Activated CD4-positive, alpha-beta T cell treated with anti-CD3 and anti-CD28 coated beads, Interleukin-2, amount 50 U/mL, for 1 hour (primary cell): ENCODE results near the gene S100A7.

Experiments
- DNase-seq: peaks from one replicate; pipeline ENCODE4 v3.0.0-alpha.2; 2020

The S100A7 gene

DNA sequence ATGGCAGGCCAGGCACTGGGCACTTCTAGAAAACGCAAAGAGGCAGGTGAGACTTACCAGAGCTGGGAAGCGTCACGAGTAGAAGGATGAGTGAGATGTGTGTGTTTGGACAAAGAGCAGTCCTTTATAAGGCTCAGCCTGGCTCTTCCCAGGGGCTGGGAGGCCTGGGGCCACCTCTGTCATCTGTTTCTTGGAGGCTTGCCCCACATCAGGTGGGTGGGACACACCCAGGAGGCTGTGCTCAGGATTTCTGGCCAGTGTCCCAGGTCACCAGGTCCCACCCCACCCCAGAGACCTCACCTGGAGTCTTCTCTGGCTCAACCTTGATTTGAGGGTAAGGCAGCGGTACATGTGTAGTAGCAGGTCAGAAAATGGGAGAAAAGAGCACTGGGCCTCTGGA lies at the start of gene S100A7:
Gene S100A7 (minus strand): TSS at position 101 of the 400 bp plus-strand sequence. CDS start 1,638 bp downstream, outside the sequence.
- no peak for DNase-seq

DNA sequence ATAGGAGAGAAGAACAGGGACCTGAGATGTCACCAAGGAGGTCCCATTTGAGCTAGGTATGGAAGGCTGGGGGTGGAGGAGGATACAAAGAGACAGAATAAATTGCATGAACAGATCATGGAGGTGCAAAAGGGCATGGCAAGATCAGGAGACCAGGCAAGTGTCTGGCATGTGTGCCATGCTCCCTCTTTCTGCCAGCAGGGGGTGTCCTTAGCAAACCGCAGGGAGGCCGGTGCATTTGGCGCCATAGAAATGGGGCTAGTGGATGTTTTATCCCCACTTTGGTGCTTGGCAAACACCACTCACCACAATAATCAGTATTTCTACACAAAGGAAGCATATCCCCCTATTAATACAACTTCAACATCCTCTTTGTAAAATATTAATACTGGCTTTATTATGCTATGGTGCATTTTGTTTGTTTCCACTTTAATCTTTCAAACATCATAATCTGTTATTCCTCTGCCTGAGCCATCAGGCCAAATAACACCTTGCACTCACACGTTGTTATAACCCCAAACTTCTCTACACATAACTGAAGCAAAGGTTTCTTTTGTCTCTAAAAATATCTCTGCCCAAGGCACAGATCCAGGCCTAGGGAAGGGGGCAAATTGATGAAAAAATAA lies 49.4 kb upstream of the S100A7 start:
- DNase-seq = peak; percentile 64

DNA sequence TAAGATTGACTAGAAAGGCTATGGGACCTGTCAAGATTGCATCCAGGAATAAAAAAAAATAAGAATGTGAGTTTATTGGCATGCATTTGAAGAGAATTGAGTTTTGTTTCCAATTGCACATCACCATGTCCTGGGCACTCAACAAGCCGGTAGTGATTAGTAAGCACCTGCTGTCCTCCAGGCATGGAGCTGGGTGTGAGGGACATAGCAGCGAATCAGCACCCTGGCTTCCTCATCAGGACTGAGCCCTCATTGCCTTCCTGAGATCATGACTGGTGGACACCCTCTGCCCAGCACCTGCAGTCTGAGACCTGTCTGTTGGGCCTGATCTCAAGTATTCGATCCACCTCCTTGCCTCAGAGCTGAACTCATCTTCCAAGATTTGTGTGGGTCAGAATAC lies 48.6 kb upstream of the S100A7 start:
- DNase-seq = no peak

DNA sequence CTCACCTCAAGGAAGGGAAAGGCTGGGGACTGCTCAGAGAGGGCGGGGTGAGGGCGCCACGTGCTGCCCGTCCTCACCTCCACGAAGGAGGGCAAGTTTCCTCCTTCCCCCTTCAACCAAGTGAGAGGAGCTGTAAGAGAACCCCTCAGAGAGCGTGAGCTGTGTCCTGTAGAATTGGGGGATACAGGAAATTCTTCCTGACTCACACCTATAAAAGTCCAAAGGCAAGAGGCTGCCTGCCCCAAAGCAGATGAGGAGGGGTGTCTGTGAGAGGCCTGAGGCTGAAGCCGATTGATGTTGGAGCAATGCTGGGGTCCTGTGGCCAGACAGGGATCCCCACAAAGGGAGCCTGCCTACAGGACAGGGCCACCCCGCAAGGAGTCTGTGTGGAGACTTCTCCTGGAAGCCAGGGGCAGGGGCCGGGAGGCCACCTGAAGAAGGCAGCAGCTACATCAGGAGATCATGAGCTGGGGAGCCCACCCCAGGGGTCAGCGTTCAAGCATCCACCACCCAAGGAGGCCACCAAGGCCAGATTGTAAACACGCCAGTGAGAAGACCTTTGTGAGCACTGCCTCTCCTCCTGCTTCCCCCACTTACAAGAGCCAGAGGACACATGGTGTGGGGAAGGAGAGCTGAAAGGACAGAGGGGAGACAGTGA lies 47.6 kb upstream of the S100A7 start:
- DNase-seq = no peak

DNA sequence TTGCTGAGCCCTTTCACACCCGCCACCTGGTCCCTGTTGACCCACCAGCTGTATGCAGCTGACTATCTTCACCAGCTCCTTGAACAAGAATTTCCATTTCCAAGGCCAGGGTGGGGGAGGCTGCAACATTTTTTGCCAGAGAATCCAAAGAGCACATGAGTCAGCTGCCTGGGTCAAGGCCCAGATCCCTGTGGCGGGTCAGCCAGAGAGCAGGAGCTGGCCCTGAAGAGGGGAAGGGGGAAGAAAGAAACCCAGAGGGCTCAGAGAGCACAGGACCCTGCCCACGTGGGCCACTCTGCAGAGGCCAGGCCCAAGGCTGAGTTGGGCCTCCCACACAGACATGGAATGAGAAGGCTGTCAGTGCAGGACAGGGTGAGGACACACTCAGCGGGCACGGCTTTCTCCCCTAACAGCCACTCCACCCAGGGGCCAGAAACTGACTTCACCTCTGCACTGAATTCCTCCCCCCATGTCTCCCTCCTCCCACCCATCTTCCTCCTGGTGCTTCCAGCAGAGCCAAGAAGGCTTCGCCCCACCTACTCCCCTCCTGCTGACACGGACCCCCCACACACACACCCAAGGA lies 46.5 kb upstream of the S100A7 start:
- no peak for DNase-seq

DNA sequence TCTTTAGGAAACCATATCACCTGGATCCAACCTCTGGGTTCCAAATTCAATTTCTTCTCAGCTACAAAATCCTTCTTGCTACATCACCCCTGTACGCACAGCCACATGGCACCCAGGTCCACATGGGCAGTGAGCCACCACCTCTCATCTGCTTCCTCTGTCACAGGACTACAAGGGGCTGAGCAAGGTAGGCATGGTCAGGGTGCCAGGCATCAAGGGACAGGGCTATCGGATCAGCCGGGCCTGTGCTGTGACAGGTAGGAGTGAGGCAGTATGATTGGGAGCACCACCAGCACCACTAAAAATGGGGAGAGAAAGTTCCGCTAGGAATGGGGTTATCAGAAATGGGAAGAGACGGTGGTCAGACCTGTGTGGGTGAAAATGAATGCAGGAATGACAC lies 45.9 kb upstream of the S100A7 start:
- DNase-seq = no peak

DNA sequence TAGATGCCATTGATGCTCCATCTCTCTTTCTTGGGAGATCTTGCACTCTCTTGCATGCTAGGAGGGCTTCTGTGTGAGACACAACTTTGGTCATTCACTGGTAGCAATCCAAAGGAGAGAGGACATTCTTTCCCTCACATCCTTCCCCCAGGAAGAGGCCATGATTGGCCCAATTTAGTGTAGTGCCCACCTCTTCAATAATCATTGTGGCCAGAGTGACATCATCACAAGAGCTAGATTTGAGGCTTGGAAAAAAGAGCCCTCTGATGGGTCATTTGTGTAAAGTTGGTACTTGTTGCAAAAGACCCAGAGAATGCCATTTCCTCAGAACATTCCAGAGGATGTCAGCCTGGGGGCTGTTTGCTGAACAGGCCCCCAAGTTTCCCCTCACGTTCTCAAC lies 45.1 kb upstream of the S100A7 start:
- no peak for DNase-seq

DNA sequence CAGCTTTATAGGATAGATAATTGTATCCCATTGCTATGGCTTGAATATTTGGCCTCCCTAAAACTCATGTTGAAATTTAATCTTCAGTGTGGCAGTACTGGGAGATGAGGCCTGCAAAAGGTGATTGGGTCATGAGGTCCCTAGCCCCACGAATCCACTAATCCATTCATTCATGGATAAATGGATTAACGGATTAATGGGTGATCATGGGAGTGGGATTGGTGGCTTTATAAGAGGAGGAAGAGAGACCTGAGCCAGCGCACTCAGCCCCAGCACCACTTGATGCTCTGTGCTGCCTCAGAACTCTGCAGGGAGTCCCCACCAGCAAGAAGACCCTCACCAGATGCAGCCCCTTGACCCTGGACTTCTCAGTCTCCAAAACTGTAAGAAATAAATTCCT lies 43.3 kb upstream of the S100A7 start:
- no peak for DNase-seq

DNA sequence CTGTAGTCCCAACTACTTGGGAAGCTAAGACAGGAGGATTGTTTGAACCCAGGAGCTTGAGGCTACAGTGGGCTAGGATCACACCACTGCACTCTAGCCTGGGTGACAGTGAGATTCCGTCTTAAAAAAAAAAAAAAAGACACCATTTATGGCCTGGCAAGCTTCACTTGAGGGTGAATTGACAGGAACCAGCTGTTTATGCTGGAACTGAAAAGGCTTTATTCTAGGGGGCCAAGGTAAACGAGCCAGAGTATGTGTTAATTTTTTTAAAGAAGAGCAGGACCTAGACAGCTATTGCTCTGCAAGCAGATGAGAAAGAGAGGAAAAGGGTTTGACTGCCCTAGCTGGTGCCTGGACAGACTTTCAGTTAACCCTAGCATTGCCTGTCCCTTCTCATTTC lies 38.3 kb upstream of the S100A7 start:
- no peak for DNase-seq

DNA sequence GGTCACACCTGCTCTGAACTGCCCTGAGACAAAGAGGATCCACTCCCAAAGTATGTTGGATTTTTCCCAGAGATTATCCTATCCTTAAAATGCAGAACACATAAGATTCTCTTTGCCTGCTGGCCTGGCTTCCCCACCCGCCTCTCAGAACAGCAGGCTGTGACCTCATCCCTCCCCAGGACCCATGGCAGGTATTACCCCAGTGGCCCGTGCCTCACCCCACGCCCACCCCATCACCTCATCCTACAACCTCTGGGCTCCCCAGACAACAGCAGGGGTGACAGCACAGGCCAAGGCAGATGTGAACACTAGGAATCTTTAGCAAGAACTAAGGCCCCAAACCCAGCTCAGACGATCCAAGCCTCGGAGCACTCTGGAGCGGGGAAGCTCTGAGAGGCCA lies 35.1 kb upstream of the S100A7 start:
- DNase-seq = no peak

DNA sequence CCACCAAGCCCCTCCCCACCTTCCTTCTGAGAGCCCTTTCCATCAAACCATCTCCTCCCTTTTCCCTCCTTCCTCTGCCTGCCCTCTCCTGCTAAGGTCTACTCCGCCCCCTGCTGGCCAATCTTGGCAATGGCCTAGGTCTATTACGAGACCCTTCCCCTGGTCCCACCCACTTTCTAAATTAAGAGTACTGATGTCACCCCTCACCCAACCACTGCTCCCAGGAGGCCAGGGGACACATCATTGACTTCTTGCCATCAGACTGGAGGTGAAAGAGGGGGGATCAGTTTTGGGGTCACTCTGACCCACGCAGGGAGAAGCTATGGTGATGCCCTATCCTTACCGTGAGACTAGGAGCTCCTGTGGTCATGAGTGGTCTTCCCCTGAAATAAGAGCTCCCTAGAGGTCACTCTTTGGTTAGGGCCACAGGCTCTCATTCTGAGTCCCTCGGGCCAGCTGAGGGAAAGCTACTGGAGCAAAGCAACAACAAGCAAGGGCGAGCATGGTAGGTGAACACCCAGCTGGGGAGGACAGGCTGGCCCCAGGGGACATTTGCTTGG lies 34.6 kb upstream of the S100A7 start:
- DNase-seq = peak; percentile 79

DNA sequence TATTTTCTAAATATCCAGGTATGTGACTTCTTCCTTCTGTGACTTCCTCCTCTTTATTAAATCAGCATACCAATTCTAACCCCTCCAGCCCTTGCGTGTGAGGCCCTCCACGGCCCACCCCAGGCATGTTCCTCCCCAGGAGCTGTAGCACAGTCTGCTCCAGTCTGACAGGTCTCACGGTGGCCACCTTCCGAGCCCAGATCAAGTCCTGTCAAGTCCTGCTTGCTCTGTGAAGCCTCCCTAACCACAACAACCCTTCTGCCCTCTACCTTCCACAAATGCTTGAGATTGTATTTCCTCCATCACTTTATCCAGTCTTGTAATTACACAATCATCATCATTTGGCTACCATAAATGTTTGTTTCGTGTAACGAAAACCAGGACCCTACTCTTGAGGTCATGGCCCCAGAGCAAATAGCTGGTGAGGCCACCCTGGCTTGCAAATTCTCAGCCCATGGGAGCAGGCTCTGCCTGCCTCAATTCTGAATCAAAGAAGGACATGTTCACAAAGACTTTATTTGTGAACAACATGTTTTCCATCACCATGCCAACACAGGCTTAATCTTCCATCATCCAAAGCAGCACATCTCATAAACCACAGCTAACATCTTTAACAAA lies 33.0 kb upstream of the S100A7 start:
- DNase-seq = no peak

DNA sequence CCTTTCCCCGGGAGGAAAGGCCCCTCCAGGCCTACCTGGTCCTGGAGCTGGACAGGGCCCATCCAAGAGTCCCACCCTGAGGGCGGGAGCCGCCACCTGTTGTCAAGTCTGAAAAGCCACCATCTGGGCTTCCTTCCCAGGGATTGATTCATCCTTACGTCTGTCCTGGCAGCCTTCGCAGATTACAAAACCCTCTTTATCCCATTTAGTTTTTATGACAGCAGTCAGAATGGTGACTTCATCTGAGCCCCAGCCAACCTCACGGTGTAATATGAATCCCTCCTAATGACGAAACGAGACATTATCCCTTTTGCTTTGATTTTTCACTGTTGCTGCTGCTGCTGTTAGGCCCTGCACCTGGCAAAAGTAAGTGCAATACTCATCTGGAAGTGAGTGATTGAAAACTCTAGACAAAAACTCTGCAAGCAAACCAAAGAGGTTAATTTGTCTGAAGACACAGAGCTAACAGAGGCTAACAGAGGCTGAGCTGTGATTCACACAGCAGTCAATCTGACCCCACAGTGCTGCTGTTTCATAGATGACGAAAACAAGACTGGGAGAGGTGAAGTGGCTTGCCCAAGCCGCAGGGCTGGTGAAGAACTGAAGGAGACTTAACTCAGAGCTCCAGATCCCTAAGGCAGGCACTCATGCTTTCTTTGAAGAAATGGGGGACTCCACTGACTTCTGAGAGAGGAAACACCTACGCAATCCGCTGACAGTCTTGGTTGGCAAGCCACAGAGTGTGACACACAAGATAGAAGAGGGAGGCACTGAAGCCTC lies 30.0 kb upstream of the S100A7 start:
- DNase-seq = no peak

DNA sequence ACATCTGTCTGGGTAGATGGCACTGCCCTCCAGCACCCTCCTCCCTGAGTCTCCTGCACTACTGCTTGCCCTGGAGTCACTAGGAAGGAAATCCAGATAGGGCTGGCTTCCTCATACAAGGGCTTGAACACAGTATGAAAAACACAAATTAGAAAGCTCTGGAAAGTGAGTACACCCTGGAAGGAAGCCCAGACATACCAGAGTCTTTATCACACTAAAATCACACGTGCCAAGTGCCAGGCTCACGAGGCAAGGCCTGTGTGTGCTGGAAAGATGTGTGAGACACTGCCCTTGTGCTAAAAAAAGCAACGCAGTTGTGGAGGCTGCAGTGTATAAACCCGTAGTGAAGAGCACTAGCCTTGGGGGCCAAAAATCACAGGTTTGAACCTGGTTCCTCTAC lies 28.3 kb upstream of the S100A7 start:
- no peak for DNase-seq

DNA sequence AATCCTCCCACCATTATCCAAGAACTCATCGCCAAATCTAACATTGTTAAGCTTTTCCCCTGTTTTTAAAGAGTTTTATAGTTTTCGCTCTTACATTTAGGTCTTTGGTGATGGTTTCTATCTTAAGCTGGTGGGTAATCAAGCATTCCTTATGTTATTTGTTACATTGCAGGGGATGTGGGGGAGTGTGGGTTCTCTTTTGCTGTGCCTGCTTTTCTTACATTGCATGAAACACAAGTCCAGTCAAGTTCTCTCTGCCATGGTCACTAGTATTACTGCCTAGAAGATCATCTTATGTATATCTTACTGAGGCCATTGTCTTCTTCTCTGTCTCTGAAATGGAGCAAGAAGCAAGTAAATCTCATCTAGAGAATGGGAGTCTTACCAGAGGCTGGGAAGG lies 27.3 kb upstream of the S100A7 start:
- no peak for DNase-seq

DNA sequence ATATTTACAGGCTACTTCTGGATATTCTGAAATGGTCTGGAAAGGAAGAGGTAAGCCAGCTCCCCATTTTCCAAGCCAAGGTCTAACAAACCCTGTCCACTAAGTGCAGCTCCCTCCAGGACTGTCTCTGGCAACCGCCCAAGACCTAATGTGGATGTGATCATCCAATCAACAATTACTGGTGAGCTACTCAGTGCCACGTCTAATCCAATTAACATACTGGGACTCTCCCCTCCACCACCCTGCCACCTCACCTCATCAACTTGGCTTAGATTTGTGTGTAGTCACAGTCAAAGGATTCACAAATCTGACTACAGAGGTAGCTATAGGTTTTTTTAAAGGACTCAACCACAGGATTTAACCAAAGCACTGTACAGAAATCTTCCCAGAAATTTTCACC lies 25.4 kb upstream of the S100A7 start:
- no peak for DNase-seq

DNA sequence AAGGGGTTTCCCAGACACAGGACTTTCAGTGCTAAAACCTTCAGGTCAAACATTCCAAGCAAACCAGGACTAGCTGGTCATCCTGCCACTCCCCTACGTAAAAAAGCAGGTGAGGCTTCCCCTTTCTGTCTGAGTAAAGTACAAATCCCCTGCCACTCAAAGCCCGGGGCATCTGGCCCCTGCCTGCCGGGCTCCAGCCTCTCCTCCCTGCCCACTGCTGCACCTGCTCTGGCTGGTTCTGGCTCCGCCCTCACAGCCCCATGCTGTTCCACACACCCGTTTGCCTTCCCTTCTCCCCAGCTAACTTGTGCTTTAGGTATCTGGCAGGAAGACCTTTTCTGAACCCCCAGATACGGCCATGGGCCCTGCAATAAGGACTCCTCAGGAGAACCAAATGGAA lies 23.3 kb upstream of the S100A7 start:
- no peak for DNase-seq

DNA sequence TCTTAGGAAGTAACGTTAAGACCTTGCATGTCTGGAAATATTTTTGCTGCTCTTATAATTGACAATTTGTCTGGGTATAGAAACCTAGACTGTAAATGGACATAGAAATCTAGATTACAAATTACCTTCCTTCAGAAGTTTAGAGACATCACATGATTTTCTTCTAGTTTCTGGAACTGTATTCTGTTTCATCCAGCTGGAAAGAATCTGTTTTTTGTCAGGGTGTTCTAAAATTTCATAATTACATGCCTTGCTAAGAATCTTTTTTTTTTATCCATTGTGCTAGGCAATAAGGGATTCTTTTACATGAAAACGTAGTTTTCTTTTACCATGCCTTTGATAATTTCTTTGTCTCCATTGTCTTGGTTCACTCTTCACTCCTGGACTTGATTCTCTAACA lies 20.7 kb upstream of the S100A7 start:
- no peak for DNase-seq

DNA sequence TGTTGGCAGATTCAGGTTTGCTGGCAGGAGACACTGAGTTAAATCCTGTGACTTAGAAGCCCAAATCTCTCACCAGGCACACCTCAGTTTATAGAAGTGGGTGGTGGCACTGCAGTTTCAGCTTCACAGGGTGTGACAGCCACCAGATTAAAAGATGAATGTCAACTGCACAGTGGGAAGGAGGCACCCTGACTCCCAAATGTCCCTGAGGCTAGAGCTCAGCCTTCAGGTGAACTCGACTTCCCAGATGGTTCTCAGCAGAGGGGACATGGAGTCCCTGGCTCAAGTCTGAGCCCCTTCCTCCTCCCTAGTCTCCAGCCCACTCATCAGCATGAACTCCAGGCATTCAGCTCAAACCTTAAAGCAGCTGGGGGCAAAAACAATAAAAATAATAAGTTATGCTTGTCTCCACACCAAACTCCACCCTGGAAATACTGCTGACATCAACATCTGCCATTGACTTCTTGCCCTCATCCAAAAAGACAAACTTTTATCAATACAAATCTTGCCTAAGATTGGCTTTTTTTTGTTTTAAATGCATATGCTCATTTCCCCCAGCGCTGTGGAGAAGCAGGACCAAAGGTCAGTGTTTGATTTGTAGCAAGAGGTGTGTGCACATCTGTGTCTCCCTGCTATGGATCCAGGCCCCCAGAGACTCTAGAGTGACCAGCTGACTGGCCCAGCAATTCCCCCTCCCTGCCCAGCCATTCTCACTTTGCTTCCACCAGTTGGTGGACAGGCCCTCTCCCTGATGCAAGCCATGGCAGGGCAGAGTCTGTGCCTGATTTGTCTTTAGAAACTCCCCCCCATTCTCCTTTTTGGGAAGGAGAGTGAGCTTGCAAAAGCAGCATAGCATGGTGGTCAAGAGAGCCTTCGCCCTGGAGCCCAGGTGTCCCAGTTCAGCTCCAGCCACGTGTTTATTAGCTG lies 18.5 kb upstream of the S100A7 start:
- DNase-seq = no peak

DNA sequence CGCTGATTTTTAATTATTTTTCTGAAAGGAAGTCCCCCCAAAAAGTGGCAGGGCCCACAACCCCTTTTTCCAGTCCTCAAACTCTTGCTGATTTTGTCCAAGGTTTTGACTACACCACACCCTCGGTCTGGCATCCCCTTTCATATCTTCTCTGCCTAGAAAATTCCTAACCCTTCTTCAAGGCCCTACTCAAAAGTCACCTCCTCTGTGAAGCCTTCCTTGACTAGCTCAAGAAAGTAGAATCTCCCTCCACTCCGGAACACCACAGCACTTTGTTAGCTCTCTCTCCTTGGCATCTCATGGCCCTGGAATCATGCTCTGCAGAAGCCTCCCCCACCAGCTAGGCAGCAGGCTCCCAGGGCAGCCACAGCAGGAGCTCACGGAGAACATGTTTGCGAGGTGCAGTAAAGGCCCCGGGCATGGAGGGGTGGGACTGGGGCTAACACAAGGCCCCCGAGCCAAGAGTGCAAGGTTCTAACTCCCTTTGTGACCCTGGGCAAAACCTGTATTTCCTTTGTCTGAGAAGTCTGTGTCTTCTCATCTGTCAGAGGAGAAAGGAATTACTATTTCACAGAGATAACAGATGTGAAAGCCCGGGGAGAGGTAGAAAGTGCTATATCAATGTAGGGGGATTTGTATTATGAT lies 17.7 kb upstream of the S100A7 start:
- no peak for DNase-seq

DNA sequence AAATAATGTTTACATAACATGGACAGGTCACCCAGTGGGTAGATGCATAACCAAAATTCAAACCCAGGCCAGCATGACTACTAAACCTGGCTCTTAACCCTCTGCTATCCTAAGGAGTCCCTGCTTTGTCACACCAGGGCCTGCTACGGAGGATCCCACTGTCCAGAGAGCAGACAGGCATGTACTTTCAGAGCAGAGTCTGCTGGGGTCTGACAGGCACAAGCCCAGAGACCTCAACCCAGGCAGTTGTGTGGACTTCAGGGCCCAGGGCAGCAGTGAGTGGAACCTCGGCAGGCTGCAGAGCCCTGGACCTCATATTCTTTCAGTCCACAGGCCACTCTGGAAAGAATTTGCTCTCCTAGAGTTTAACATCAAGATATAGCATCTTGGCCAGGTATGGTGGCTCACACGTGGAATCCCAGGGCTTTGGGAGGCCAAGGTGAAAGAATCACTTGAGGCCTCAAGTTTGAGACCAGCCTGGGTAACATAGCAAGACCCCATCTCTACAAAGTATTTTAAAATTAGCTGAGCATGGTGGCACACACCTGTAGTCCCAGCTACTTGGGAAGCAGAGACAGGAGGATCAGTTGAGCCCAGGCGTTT lies 16.1 kb upstream of the S100A7 start:
- no peak for DNase-seq
